HCT116 (cell line): ENCODE results near the gene PRRT1B. TPM values are rescaled to one million over a fixed set of nuclear protein-coding genes. Genes with fewer than 3 reads are reported as not detected.

ENCODE experiments used
- ATAC-seq: fragments of 200-7000 bp; cut with Tn5 transposase; 2 replicates; pipeline ENCODE4 v1.9.1; 2020; ENCODE audit warnings: mild to moderate bottlenecking, moderate library complexity
- BruUV-seq: library from RNA; stranded (reverse); fragments of 400-500 nt; replicated peaks from 2 replicates; lab custom pipeline; 2021; lab: Mats Ljungman, UMichigan
- CTCF ChIA-PET: fragments of 300-600 bp; sonication (Branson Sonifier 250); formaldehyde crosslinking; loops from one replicate; lab custom pipeline; 2021; ENCODE audit warnings: antibody characterized with exemption; lab: Charles Lee
- POLR2A ChIA-PET: fragments of 300-600, 350-600 bp; sonication (Branson Sonifier 250); formaldehyde crosslinking; loops from one replicate; lab custom pipeline; 2021; ENCODE audit warnings: antibody characterized with exemption; lab: Charles Lee
- RAD21 ChIA-PET, 2 experiments: fragments of 300-600 bp; sonication (Branson Sonifier 250); formaldehyde crosslinking; loops; one replicate each; lab custom pipeline; 2023; ENCODE audit warnings: low total read pairs in 2 of 2; ENCODE audit not compliant: uncharacterized antibody in 2 of 2, unreplicated experiment in 2 of 2, low non-redundant PET in 1 of 2; lab: Charles Lee
- DNase-seq: peaks from one replicate; pipeline ENCODE4 v3.0.0-alpha.2; 2010; ENCODE audit warnings: low read depth, low spot score
- H2AFZ ChIP-seq: fragments of 200-600 bp; shearing (Covaris generic), sonication (generic); 2 replicates; pipeline ENCODE4 v1.6.1; 2017; ENCODE audit warnings: low read depth, mixed run types, mixed read lengths, antibody characterized with exemption, low read length; ENCODE audit not compliant: poor library complexity, severe bottlenecking
- H3K27ac ChIP-seq: 2 replicates; pipeline ENCODE4 v1.5.1; 2012; ENCODE audit warnings: low read depth, low read length
- H3K27me3 ChIP-seq: fragments of 200-600 bp; sonication (generic); 2 replicates; pipeline ENCODE4 v1.6.1; 2016; ENCODE audit warnings: mixed run types, low read length, mixed read lengths; ENCODE audit not compliant: insufficient read depth
- H3K36me3 ChIP-seq, 2 experiments: fragments of 200-500 bp in 1 of 2; fragments of 200-600 bp in 1 of 2; sonication (Bioruptor generic) in 1 of 2; sonication (generic) in 1 of 2; 2 replicates each; pipeline versions ENCODE4 v1.5.1 to v1.6.1; 2014 to 2016; ENCODE audit warnings: low read length in 2 of 2, inconsistent platforms in 1 of 2, mixed read lengths in 1 of 2, mixed run types in 1 of 2; ENCODE audit not compliant: insufficient read depth in 2 of 2, control insufficient read depth in 1 of 2
- H3K4me1 ChIP-seq, 2 experiments: fragments of 200-600 bp in 1 of 2; sonication (generic) in 1 of 2; 2 replicates each; pipeline versions ENCODE4 v1.5.1 to v1.6.1; 2012 to 2017; ENCODE audit warnings: low read length in 2 of 2, inconsistent platforms in 1 of 2, mild to moderate bottlenecking in 1 of 2, mixed read lengths in 1 of 2, mixed run types in 1 of 2, moderate library complexity in 1 of 2; ENCODE audit not compliant: insufficient read depth in 2 of 2, control insufficient read depth in 1 of 2
- H3K4me2 ChIP-seq: fragments of 200-600 bp; sonication (generic); 2 replicates; pipeline ENCODE4 v1.6.1; 2017; ENCODE audit warnings: mixed run types, low read length, mixed read lengths
- H3K4me3 ChIP-seq, 2 experiments: fragments of 200-600 bp in 1 of 2; sonication (generic) in 1 of 2; replicated peaks in 1 of 2; 2 replicates each; pipeline ENCODE4 v1.5.1; 2011 to 2016; ENCODE audit warnings: low read length in 2 of 2, control low read depth in 1 of 2, low read depth in 1 of 2, mild to moderate bottlenecking in 1 of 2, mixed read lengths in 1 of 2, mixed run types in 1 of 2
- H3K79me2 ChIP-seq: fragments of 200-600 bp; sonication (generic); 2 replicates; pipeline ENCODE4 v1.6.1; 2017; ENCODE audit warnings: mild to moderate bottlenecking, mixed run types, low read length, moderate library complexity, mixed read lengths; ENCODE audit not compliant: insufficient read depth
- H3K9ac ChIP-seq: fragments of 200-600 bp; sonication (generic); 2 replicates; pipeline ENCODE4 v1.6.1; 2016; ENCODE audit warnings: low read length, mixed read lengths
- H3K9me2 ChIP-seq: fragments of 200-600 bp; sonication (generic), shearing (Covaris generic); 2 replicates; pipeline ENCODE4 v1.6.1; 2017; ENCODE audit warnings: mixed run types, mild to moderate bottlenecking, moderate library complexity; ENCODE audit not compliant: insufficient read depth
- H3K9me3 ChIP-seq, 2 experiments: fragments of 200-500 bp in 1 of 2; fragments of 200-600 bp in 1 of 2; sonication (Bioruptor generic) in 1 of 2; sonication (generic) in 1 of 2; 2 replicates each; pipeline ENCODE4 v1.6.1; 2014 to 2017; ENCODE audit warnings: low read length in 2 of 2, mixed read lengths in 2 of 2, inconsistent platforms in 1 of 2, low read depth in 1 of 2, mild to moderate bottlenecking in 1 of 2, mixed run types in 1 of 2, moderate library complexity in 1 of 2; ENCODE audit not compliant: control insufficient read depth in 1 of 2, insufficient read depth in 1 of 2
- H4K20me1 ChIP-seq: fragments of 200-600 bp; sonication (generic), shearing (Covaris generic); 2 replicates; pipeline ENCODE4 v1.6.1; 2017; ENCODE audit warnings: mixed run types, mild to moderate bottlenecking, moderate library complexity; ENCODE audit not compliant: insufficient read depth
- CBX3 ChIP-seq: IDR thresholded peaks from 2 replicates; pipeline ENCODE4 v1.6.1; 2012; ENCODE audit warnings: low read depth
- CEBPB ChIP-seq: IDR thresholded peaks from 2 replicates; pipeline ENCODE4 v1.6.1; 2012; ENCODE audit warnings: low read depth
- CTCF ChIP-seq, 3 experiments: fragments of 200-600 bp in 1 of 3; sonication (generic) in 1 of 3; IDR thresholded peaks in 2 of 3; conservative IDR thresholded peaks in 1 of 3; 2 replicates each; pipeline ENCODE4 v1.5.1; 2012 to 2017; ENCODE audit warnings: low read depth in 2 of 3, low read length in 2 of 3, antibody characterized with exemption in 1 of 3, borderline replicate concordance in 1 of 3, control low read depth in 1 of 3, mild to moderate bottlenecking in 1 of 3, mixed read lengths in 1 of 3, mixed run types in 1 of 3, moderate library complexity in 1 of 3; ENCODE audit not compliant: insufficient read depth in 1 of 3
- SIN3A ChIP-seq: IDR thresholded peaks from 2 replicates; pipeline ENCODE4 v1.6.1; 2012; ENCODE audit warnings: low read depth
- ZFX ChIP-seq: fragments of 450-650 bp; IDR thresholded peaks from 2 replicates; pipeline ENCODE4 v1.6.1; 2017
- ZNF274 ChIP-seq: fragments of 200-500 bp; sonication (Bioruptor generic); IDR thresholded peaks from 2 replicates; pipeline ENCODE4 v1.6.1; 2014; ENCODE audit warnings: mild to moderate bottlenecking, low read depth, low read length, inconsistent platforms
- intact Hi-C: fragments of 100-400 bp; cut with micrococcal nuclease; formaldehyde crosslinking; loops from 2 replicates; pipeline ENCODE4 v1.10.0; 2022
- total RNA-seq: library from RNA; stranded (reverse); gene quantifications from one replicate; pipeline ENCODE4 v1.2.1, GENCODE V29; 2021; ENCODE audit not compliant: unreplicated experiment
- TF ChIP-seq, protein P1 (sequence below): IDR thresholded peaks from 2 replicates; pipeline ENCODE4 v1.6.1; 2012
- TF ChIP-seq, protein P2 (sequence below): IDR thresholded peaks from 2 replicates; pipeline ENCODE4 v1.6.1; 2012

PRRT1B gene
- total RNA-seq, 1 experiment from 2014 or later, result not detected

DNA sequence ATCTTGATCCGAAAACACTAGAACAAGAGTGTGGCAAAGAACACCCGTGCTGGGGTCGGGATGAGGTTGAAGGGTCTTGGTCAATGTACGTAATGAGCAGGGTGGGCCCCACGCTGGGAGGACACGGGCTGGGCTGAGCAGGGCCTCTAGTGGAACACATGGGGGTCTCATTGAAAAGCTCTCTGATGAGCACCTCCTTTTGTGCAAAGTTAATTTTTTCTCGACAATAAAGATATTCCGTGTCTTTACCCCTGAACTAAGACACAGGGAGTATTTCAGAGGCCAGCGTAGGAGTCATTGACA, 22.3 kb upstream of the PRRT1B start:
- no TSS peak for BruUV-seq
- intact Hi-C loops, result no loop called here
- no peaks in the 10 kb centered on the region for H3K4me1 ChIP-seq
- H3K36me3 ChIP-seq, result peaks cover 9 to 25% of the 10 kb centered on the region in 2 experiments; a peak in 3 of 4 replicates
- RAD21 ChIA-PET, result no interaction called here
- no peak overlapping the region for H3K4me2 ChIP-seq
- TF ChIP-seq, protein P1, sequence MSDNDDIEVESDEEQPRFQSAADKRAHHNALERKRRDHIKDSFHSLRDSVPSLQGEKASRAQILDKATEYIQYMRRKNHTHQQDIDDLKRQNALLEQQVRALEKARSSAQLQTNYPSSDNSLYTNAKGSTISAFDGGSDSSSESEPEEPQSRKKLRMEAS, result no peak
- TF ChIP-seq ZNF274, result no peak
- TF ChIP-seq, protein P2, sequence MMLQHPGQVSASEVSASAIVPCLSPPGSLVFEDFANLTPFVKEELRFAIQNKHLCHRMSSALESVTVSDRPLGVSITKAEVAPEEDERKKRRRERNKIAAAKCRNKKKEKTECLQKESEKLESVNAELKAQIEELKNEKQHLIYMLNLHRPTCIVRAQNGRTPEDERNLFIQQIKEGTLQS, result no peak
- no peak for TF ChIP-seq CTCF (IDR thresholded peaks at IDR 0.05 in 2 of 3, conservative IDR thresholded peaks at IDR 0.05 in 1 of 3; ENCODE audit: borderline replicate concordance in 1 of 3, insufficient read depth in 1 of 3, low read depth in 2 of 3, low read length in 2 of 3)
- no peak for TF ChIP-seq CBX3
- no peak for TF ChIP-seq ZFX
- no peak for TF ChIP-seq CEBPB
- no peak for TF ChIP-seq SIN3A
- H3K4me3 ChIP-seq, result no peak overlapping the region
- H3K9me2 ChIP-seq, result no peaks in the 10 kb centered on the region
- no peak overlapping the region for H3K9ac ChIP-seq
- H3K79me2 ChIP-seq, result no peaks in the 10 kb centered on the region
- ATAC-seq, result no peak
- DNase-seq, result no peak
- H3K27me3 ChIP-seq, result no peaks in the 10 kb centered on the region
- no peak overlapping the region for H2AFZ ChIP-seq
- H3K27ac ChIP-seq, result no peak overlapping the region
- POLR2A ChIA-PET, result no interaction called here
- CTCF ChIA-PET, result no interaction called here
- no peaks in the 10 kb centered on the region for H3K9me3 ChIP-seq
- H4K20me1 ChIP-seq, result no peaks in the 10 kb centered on the region
